Thoracic aorta (tissue), 2 donors: ENCODE results near the gene HK3. TPM values are rescaled to one million over a fixed set of nuclear protein-coding genes. Genes with fewer than 3 reads are reported as not detected.

Experiments used
- ATAC-seq: fragments of 150-250 bp; one replicate; pipeline ENCODE4 v1.8.0; 2017; ENCODE audit warnings: low read depth; ENCODE audit not compliant: insufficient number of reproducible peaks, low FRiP score
- DNase-seq: peaks from one replicate; pipeline ENCODE4 v3.0.0-alpha.2; 2020; ENCODE audit warnings: low spot score
- H3K27ac ChIP-seq, 2 donors: fragments of 200-600 bp; sonication (generic); 1 replicate in 1 of 2; 2 replicates in 1 of 2; pipeline ENCODE4 v1.5.1; 2016; ENCODE audit warnings: mild to moderate bottlenecking in 2 of 2, moderate library complexity in 2 of 2
- H3K27me3 ChIP-seq: fragments of 200-600 bp; sonication (generic); replicated peaks from 2 replicates; pipeline ENCODE4 v1.6.0; 2016; ENCODE audit warnings: mild to moderate bottlenecking; ENCODE audit not compliant: insufficient read depth
- H3K36me3 ChIP-seq: fragments of 200-600 bp; sonication (generic); one replicate; pipeline ENCODE4 v1.5.1; 2016
- H3K4me1 ChIP-seq, 2 donors: fragments of 200-600 bp; sonication (generic); 1 replicate in 1 of 2; 2 replicates in 1 of 2; pipeline versions ENCODE4 v1.5.1 to v1.6.0; 2016; ENCODE audit warnings: low read depth in 2 of 2, mild to moderate bottlenecking in 1 of 2; ENCODE audit not compliant: control insufficient read depth in 1 of 2
- H3K4me3 ChIP-seq: fragments of 200-600 bp; sonication (generic); 2 replicates; pipeline ENCODE4 v1.5.1; 2016; ENCODE audit warnings: mild to moderate bottlenecking
- H3K9me3 ChIP-seq: fragments of 200-600 bp; sonication (generic); 2 replicates; pipeline ENCODE4 v1.5.1; 2016
- CTCF ChIP-seq: fragments of 200-600 bp; sonication (generic); IDR thresholded peaks from one replicate; pipeline ENCODE4 v1.5.1; 2019; ENCODE audit warnings: antibody characterized with exemption
- total RNA-seq, 2 donors: library from RNA; depleted of rRNA; stranded (reverse); fragments of >200 nt; gene quantifications; one replicate each; pipeline versions ENCODE4 v1.1.0 to v1.2.3, GENCODE V29; 2016

HK3 gene
- total RNA-seq, 2 donors from 2014 or later, result 9.0 to 26.1 TPM

- H3K27me3 ChIP-seq, result no peaks in the 10 kb centered on the region
- no peak overlapping the region for H3K27ac ChIP-seq
- no peak for DNase-seq
- no peak overlapping the region for H3K4me3 ChIP-seq
- H3K4me1 ChIP-seq, result no peaks in the 10 kb centered on the region
- TF ChIP-seq CTCF, result no peak
- H3K36me3 ChIP-seq, result peaks cover 14% of the 10 kb centered on the region
- no peak for ATAC-seq
- H3K9me3 ChIP-seq, result no peaks in the 10 kb centered on the region
Measured at GRCh38 chr5:176929654-176930053, 30.5 kb upstream of the HK3 start.

GRCh38 chr5:176927562-176927961 lies 28.4 kb upstream of the HK3 start:
- TF ChIP-seq CTCF, result no peak
- Histone ChIP-seq H3K4me3 (no peak overlapping the region), H3K36me3 (peaks cover 9% of the 10 kb centered on the region), H3K9me3 (no peaks in the 10 kb centered on the region), H3K4me1 (no peaks in the 10 kb centered on the region), H3K27me3 (no peaks in the 10 kb centered on the region), H3K27ac (no peak overlapping the region)
- DNase-seq (no peak), ATAC-seq (no peak)

GRCh38 chr5:176922817-176923216 lies 23.7 kb upstream of the HK3 start:
- Histone ChIP-seq H3K4me1 (no peaks in the 10 kb centered on the region), H3K27ac (no peak overlapping the region), H3K9me3 (no peaks in the 10 kb centered on the region), H3K36me3 (peaks cover 3% of the 10 kb centered on the region), H3K27me3 (no peaks in the 10 kb centered on the region), H3K4me3 (no peak overlapping the region)
- TF ChIP-seq CTCF, result no peak
- DNase-seq (no peak), ATAC-seq (no peak)

GRCh38 chr5:176921714-176922113 lies 22.6 kb upstream of the HK3 start:
- no peak for TF ChIP-seq CTCF
- no peak overlapping the region for H3K4me3 ChIP-seq
- ATAC-seq, result no peak
- no peaks in the 10 kb centered on the region for H3K4me1 ChIP-seq
- DNase-seq, result no peak
- H3K27ac ChIP-seq, result no peak overlapping the region
- no peaks in the 10 kb centered on the region for H3K27me3 ChIP-seq
- peaks cover 3% of the 10 kb centered on the region for H3K36me3 ChIP-seq
- no peaks in the 10 kb centered on the region for H3K9me3 ChIP-seq

- TF ChIP-seq CTCF, result no peak
Measured at GRCh38 chr5:176918613-176919012, 19.5 kb upstream of the HK3 start.

More at GRCh38 chr5:176918613-176919012, 19.5 kb upstream of the HK3 start:
- H3K36me3 ChIP-seq, result peaks cover 3% of the 10 kb centered on the region
- no peaks in the 10 kb centered on the region for H3K9me3 ChIP-seq
- no peak overlapping the region for H3K27ac ChIP-seq
- no peak overlapping the region for H3K4me3 ChIP-seq
- H3K4me1 ChIP-seq, result no peaks in the 10 kb centered on the region
- DNase-seq (no peak), ATAC-seq (no peak)
- no peaks in the 10 kb centered on the region for H3K27me3 ChIP-seq
